Body of pancreas (tissue), 4 donors: ENCODE results near the gene CHST9.

Experiments
- POLR2A ChIP-seq, 3 donors: fragments of 450-650 bp; IDR thresholded peaks; one replicate each; pipeline ENCODE4 v1.6.1; 2016; ENCODE audit warnings: antibody characterized with exemption in 3 of 3, mild to moderate bottlenecking in 2 of 3
- TF ChIP-seq, protein P1 (sequence below), 7 experiments: fragments of 450-650 bp in 4 of 7; fragments of 200-600 bp in 3 of 7; sonication (generic) in 3 of 7; IDR thresholded peaks; one replicate each; pipeline ENCODE4 v1.5.1; 2016 to 2019; ENCODE audit warnings: antibody characterized with exemption in 7 of 7

GRCh38 chr18:26965206-26965605 lies 219.9 kb downstream of the CHST9 start:
- TF ChIP-seq, protein P1, sequence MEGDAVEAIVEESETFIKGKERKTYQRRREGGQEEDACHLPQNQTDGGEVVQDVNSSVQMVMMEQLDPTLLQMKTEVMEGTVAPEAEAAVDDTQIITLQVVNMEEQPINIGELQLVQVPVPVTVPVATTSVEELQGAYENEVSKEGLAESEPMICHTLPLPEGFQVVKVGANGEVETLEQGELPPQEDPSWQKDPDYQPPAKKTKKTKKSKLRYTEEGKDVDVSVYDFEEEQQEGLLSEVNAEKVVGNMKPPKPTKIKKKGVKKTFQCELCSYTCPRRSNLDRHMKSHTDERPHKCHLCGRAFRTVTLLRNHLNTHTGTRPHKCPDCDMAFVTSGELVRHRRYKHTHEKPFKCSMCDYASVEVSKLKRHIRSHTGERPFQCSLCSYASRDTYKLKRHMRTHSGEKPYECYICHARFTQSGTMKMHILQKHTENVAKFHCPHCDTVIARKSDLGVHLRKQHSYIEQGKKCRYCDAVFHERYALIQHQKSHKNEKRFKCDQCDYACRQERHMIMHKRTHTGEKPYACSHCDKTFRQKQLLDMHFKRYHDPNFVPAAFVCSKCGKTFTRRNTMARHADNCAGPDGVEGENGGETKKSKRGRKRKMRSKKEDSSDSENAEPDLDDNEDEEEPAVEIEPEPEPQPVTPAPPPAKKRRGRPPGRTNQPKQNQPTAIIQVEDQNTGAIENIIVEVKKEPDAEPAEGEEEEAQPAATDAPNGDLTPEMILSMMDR (IDR thresholded peaks at IDR 0.05) = no peak
- no peak for TF ChIP-seq POLR2A (IDR thresholded peaks at IDR 0.05)
